Umbilical cord (tissue), 2 donors: ENCODE measurements around the gene MTM1. TPM values are rescaled to one million over a fixed set of nuclear protein-coding genes. Genes with fewer than 3 reads are reported as not detected.

Experiments used
- DNase-seq: peaks from one replicate; pipeline ENCODE4 v3.0.0-alpha.2; 2015; ENCODE audit warnings: low spot score
- total RNA-seq: library from RNA; depleted of rRNA; stranded (reverse); fragments of >200 nt; gene quantifications from one replicate; pipeline ENCODE4 v1.2.3, GENCODE V29; 2014; ENCODE audit warnings: low replicate concordance; ENCODE audit not compliant: insufficient read depth

Gene MTM1
- total RNA-seq, 1 donor from 2014 or later: 15.9 TPM

- DNase-seq: no peak
Observed at GRCh38 chrX:150663073-150663472, 94.7 kb downstream of the MTM1 start.

DNA sequence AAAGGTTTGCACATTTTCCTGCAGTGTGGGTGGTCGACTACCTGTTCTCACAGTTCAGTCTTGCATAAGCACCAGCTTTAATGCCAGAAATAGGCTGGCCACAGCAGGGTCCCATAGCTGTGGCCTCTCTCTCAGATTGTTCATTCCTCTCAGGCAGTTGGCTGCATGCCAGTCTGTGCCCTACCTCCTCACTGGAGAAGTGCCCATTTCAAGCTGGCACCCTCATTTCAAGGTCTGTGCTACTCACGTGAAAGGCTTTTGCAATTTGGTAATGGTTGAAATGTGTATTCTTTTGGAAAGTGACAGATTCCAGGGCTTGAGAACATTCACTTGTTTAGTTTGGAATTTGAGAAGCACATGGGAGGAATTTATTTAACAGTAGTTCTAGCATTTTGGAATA lies 95.9 kb downstream of the MTM1 start:
- no peak for DNase-seq

DNA sequence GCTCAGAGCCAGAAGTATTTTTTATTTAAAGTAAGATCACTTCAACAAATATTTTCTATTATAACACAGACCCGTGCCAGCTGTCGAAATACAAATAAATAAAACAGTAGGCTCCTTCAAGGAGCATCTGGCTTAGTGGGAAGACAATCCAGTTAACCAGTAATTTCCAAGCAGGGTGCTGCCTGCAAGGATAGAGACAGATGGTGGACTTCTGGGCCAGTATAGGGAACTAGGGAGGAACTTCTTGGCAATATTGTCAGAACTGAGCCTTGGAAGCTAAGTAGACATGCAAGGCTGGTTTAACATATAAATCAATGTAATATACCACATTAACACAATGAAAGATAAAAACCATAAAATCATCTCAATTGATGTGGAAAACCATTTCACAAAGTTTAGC lies 107.8 kb downstream of the MTM1 start:
- no peak for DNase-seq

DNA sequence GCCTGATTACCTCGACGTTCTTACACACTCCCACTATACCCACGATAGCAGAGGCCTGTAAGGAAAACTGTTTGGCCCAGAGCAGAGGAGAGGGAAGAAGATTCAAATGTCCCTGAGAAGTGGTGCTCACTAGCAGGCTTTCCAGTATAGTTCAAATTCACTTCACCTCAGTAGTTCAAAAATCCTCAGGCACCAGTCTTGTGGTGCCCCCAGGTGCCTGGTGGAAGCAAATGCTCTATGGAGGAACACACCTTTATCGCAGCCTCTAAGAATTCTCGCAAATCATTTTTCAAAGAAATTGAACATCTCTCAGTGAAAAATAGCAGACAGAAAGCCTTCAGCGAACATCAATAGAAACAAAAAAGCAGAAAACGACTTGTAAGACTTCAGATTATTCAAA lies 112.6 kb downstream of the MTM1 start:
- DNase-seq: peak; percentile 18

GRCh38 chrX:150683112-150683511 lies 114.7 kb downstream of the MTM1 start:
- no peak for DNase-seq

- no peak for DNase-seq
Observed at GRCh38 chrX:150683536-150684146, 115.2 kb downstream of the MTM1 start.

GRCh38 chrX:150688911-150689451 lies 120.6 kb downstream of the MTM1 start:
- no peak for DNase-seq

- no peak for DNase-seq
Observed at GRCh38 chrX:150690126-150690525, 121.7 kb downstream of the MTM1 start.

DNA sequence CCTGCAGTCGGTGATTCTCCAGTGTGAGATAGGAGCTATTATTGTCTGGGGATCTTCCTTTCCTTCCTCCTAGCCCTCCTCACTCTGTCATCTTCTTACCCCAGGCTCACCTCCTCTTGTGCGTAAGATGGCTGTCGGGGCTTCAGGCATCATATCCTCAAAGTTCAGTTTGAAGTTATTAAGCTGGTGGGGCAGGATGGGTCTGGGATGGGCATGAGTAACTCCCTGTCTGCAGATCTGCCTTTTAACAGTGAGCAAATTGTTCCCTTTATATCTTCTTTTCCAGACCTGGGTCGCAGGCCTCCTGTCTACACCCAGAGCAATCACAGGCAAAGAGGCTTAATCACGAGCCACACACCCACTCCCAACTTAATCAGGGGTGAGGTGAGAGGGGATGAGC lies 123.9 kb downstream of the MTM1 start:
- DNase-seq: peak; percentile 10

DNA sequence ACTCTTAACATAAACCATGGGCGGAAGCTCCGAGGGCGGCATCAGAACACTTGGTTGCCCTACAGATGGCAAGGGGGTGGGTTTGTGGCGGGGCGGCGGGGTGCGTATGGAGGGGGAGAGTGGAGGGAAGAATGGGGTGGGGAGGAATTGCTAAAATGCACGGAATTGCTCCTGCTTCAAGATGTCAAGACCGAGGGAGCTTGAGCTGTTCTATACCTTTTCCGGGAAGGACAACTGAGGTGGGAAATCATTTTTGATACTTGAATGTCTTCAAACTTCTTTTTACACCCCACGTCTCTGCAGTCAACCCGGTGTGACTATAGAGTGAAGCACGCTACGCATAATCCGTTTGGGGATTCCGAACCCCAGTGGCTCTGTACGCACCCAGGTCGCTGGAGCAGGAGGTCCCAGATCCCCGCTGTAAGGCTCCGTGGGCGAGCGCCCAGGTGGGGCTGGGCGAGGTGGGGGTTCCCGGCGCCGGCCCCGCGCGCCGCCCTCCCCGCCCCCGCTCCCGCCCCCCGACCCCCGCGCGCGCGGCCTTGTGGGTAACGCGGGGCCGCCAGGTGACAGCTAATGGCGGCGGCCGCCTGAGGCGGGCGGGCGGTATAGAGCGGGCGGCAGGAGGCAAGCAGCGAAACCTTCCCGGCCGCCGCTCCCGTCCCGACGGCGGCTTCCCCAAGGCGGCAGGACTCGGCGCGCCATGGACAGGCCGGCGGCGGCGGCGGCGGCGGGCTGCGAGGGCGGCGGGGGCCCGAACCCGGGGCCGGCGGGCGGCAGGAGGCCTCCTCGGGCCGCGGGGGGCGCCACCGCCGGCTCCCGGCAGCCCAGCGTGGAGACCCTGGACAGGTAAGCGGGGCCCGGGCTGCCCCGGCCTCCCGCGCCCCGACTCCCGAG lies 124.7 kb downstream of the MTM1 start, which contains the start of gene MTMR1:
MTMR1 (plus strand) TSS at position 566 of the 894 bp plus-strand sequence; CDS start at position 701, 135 bp downstream.
- peak; percentile 22 for DNase-seq

DNA sequence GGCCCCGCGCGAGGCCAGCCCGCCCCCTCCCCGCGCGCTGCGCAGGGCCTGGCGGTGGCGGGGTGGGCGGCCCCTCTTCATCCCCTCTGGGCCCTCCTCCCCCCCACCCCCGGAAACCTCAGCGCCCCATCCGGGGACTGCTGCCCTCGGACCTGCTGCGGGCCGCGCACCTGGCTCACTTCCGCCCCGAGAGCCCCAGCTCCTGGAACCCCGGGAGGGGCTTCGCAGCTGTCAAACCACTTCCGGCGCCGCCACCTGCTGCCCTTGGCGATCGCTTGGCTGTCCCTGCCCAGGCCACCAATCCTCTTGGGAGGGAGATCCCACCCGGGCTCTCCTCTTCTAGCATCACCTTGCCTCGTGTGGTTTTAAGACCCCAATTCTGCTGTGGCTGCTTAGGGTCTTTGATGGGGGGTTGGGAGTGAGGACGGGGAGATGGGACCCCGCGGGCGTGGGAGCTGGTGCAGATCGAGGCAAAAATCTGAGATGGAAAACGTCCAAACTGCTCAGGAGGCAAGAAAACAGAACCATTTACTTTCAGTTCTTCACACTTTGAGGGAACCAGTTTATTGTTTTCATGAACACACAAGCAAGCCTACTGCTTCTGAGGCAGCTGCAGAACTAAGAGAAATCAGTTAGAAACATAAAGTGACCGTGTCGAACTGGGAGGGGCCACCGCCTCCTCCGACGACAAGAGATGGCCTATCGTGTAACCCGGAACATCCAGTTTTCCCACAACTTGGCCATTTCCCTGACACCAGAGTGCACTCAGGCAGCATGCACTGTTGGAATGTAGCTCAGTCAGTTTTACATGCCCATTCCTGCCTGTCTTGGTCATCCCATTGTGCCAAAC lies 125.5 kb downstream of the MTM1 start:
- peak; percentile 67 for DNase-seq

GRCh38 chrX:150694738-150695410 lies 126.5 kb downstream of the MTM1 start:
- DNase-seq: no peak

- DNase-seq: no peak
Observed at GRCh38 chrX:150696331-150696730, 127.9 kb downstream of the MTM1 start.

- no peak for DNase-seq
Observed at GRCh38 chrX:150696866-150697265, 128.4 kb downstream of the MTM1 start.

DNA sequence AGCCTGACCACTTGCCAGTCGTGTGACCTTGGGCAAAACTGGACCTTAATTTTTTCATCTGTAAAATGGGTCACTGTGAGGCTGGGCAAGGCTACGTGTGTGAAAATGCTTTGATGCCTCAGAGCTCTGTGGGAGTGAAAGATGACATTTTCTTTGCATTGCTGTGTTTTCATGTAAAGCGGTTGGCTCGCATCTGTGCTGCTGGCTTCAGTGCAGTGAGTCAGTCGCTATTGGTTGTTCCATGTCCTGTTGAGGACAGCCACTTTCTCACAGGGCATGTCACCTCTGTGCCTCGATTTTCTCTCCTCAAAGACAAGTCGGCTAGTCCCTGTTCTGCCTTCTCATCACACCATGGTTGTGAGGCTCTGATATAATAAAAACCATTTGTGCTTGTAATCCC lies 129.2 kb downstream of the MTM1 start:
- DNase-seq: no peak

GRCh38 chrX:150698981-150699380 lies 130.6 kb downstream of the MTM1 start:
- DNase-seq: no peak

- DNase-seq: no peak
Observed at GRCh38 chrX:150700107-150700506, 131.7 kb downstream of the MTM1 start.

GRCh38 chrX:150701377-150701776 lies 133.0 kb downstream of the MTM1 start:
- no peak for DNase-seq

- no peak for DNase-seq
Observed at GRCh38 chrX:150702966-150703694, 134.7 kb downstream of the MTM1 start.

GRCh38 chrX:150703695-150703974 lies 135.2 kb downstream of the MTM1 start:
- no peak for DNase-seq
